Uterus (tissue), 2 donors: ENCODE data around the gene ZMIZ2.

Source experiments
- POLR2A ChIP-seq, 2 donors: fragments of 450-650 bp; IDR thresholded peaks; one replicate each; pipeline ENCODE4 v1.6.1; 2016; ENCODE audit warnings: antibody characterized with exemption in 2 of 2, mild to moderate bottlenecking in 1 of 2, moderate library complexity in 1 of 2
- TF ChIP-seq, protein P1 (sequence below), 4 experiments: fragments of 200-600 bp in 2 of 4; fragments of 450-650 bp in 2 of 4; sonication (generic) in 2 of 4; IDR thresholded peaks; one replicate each; pipeline ENCODE4 v1.5.1; 2016 to 2019; ENCODE audit warnings: antibody characterized with exemption in 4 of 4, mild to moderate bottlenecking in 2 of 4, moderate library complexity in 1 of 4

GRCh38 chr7:44805950-44806349 is 57.3 kb downstream of the ZMIZ2 start:
- no peak for TF ChIP-seq POLR2A (IDR thresholded peaks at IDR 0.05)
- TF ChIP-seq, protein P1, sequence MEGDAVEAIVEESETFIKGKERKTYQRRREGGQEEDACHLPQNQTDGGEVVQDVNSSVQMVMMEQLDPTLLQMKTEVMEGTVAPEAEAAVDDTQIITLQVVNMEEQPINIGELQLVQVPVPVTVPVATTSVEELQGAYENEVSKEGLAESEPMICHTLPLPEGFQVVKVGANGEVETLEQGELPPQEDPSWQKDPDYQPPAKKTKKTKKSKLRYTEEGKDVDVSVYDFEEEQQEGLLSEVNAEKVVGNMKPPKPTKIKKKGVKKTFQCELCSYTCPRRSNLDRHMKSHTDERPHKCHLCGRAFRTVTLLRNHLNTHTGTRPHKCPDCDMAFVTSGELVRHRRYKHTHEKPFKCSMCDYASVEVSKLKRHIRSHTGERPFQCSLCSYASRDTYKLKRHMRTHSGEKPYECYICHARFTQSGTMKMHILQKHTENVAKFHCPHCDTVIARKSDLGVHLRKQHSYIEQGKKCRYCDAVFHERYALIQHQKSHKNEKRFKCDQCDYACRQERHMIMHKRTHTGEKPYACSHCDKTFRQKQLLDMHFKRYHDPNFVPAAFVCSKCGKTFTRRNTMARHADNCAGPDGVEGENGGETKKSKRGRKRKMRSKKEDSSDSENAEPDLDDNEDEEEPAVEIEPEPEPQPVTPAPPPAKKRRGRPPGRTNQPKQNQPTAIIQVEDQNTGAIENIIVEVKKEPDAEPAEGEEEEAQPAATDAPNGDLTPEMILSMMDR (IDR thresholded peaks at IDR 0.05): no peak
